ENCODE results near the gene LNP1.
"Not testable (repeated sequence)": the region's sequence is repeated elsewhere in the genome, so short reads cannot be mapped to it uniquely, and the experiment has no call there.

LNP1 gene

GRCh38 chr3:100436951-100437350, 35.6 kb downstream of the LNP1 start:
- no peak overlapping the region for H3K9ac ChIP-seq (ENCODE audit: low read depth, low read length)
- H3K36me3 ChIP-seq (ENCODE audit: insufficient read depth, low read length) = no peaks in the 10 kb centered on the region
- H3K4me1 ChIP-seq (ENCODE audit: insufficient read depth, low read length) = no peaks in the 10 kb centered on the region
- no peaks in the 10 kb centered on the region; the same call in 1 of the 2 replicates for H3K9me3 ChIP-seq (ENCODE audit: control insufficient read depth, insufficient read depth, low read length)

- Histone ChIP-seq H3K36me3 (ENCODE audit: insufficient read depth, low read length) (no peaks in the 10 kb centered on the region), H3K9me3 (ENCODE audit: control insufficient read depth, insufficient read depth, low read length) (no peaks in the 10 kb centered on the region; the same call in 1 of the 2 replicates), H3K9ac (ENCODE audit: low read depth, low read length) (no peak overlapping the region), H3K4me1 (ENCODE audit: insufficient read depth, low read length) (no peaks in the 10 kb centered on the region)
Observed at GRCh38 chr3:100437721-100438622, 36.6 kb downstream of the LNP1 start.

- no peaks in the 10 kb centered on the region for H3K36me3 ChIP-seq (ENCODE audit: insufficient read depth, low read length)
- H3K9ac ChIP-seq (ENCODE audit: low read depth, low read length) = no peak overlapping the region
Observed at GRCh38 chr3:100438623-100438974, 37.3 kb downstream of the LNP1 start.

GRCh38 chr3:100440895-100441294, 39.6 kb downstream of the LNP1 start:
- Histone ChIP-seq H3K9me3 (ENCODE audit: control insufficient read depth, insufficient read depth, low read length) (peaks cover 13% of the 10 kb centered on the region), H3K36me3 (ENCODE audit: insufficient read depth, low read length) (no peaks in the 10 kb centered on the region), H3K9ac (ENCODE audit: low read depth, low read length) (no peak overlapping the region), H3K4me1 (ENCODE audit: insufficient read depth, low read length) (no peaks in the 10 kb centered on the region)

More at GRCh38 chr3:100438623-100438974, 37.3 kb downstream of the LNP1 start:
- Histone ChIP-seq H3K9me3 (ENCODE audit: control insufficient read depth, insufficient read depth, low read length) (no peaks in the 10 kb centered on the region; the same call in 1 of the 2 replicates), H3K4me1 (ENCODE audit: insufficient read depth, low read length) (no peaks in the 10 kb centered on the region)

- no peaks in the 10 kb centered on the region for H3K36me3 ChIP-seq (ENCODE audit: insufficient read depth, low read length)
- H3K9me3 ChIP-seq (ENCODE audit: control insufficient read depth, insufficient read depth, low read length) = peaks cover 13% of the 10 kb centered on the region
- no peak overlapping the region for H3K9ac ChIP-seq (ENCODE audit: low read depth, low read length)
- H3K4me1 ChIP-seq (ENCODE audit: insufficient read depth, low read length) = no peaks in the 10 kb centered on the region
Observed at GRCh38 chr3:100443690-100444089, 42.4 kb downstream of the LNP1 start.

GRCh38 chr3:100447067-100447466, 45.7 kb downstream of the LNP1 start:
- H3K9me3 ChIP-seq (ENCODE audit: control insufficient read depth, insufficient read depth, low read length) = peaks cover 13% of the 10 kb centered on the region
- H3K36me3 ChIP-seq (ENCODE audit: insufficient read depth, low read length); H3K9ac ChIP-seq (ENCODE audit: low read depth, low read length); H3K4me1 ChIP-seq (ENCODE audit: insufficient read depth, low read length): not testable (repeated sequence)

GRCh38 chr3:100448079-100448478, 46.7 kb downstream of the LNP1 start:
- Histone ChIP-seq H3K9me3 (ENCODE audit: control insufficient read depth, insufficient read depth, low read length) (peaks cover 13% of the 10 kb centered on the region), H3K36me3 (ENCODE audit: insufficient read depth, low read length) (no peaks in the 10 kb centered on the region), H3K4me1 (ENCODE audit: insufficient read depth, low read length) (no peaks in the 10 kb centered on the region), H3K9ac (ENCODE audit: low read depth, low read length) (no peak overlapping the region)

- Histone ChIP-seq H3K9ac (ENCODE audit: low read depth, low read length) (no peak overlapping the region; the same call in 1 of the 2 replicates), H3K9me3 (ENCODE audit: control insufficient read depth, insufficient read depth, low read length) (peaks cover 13% of the 10 kb centered on the region), H3K36me3 (ENCODE audit: insufficient read depth, low read length) (no peaks in the 10 kb centered on the region), H3K4me1 (ENCODE audit: insufficient read depth, low read length) (no peaks in the 10 kb centered on the region)
Observed at GRCh38 chr3:100449214-100449613, 47.9 kb downstream of the LNP1 start.

GRCh38 chr3:100454677-100455076, 53.3 kb downstream of the LNP1 start:
- Histone ChIP-seq H3K4me1 (ENCODE audit: insufficient read depth, low read length) (no peaks in the 10 kb centered on the region), H3K36me3 (ENCODE audit: insufficient read depth, low read length) (no peaks in the 10 kb centered on the region), H3K9me3 (ENCODE audit: control insufficient read depth, insufficient read depth, low read length) (0 out of 2 replicates have a peak, but pooled peaks cover 3% of the 10 kb centered on the region), H3K9ac (ENCODE audit: low read depth, low read length) (no peak overlapping the region)

- Histone ChIP-seq H3K36me3 (ENCODE audit: insufficient read depth, low read length) (no peaks in the 10 kb centered on the region), H3K9ac (ENCODE audit: low read depth, low read length) (no peak overlapping the region), H3K9me3 (ENCODE audit: control insufficient read depth, insufficient read depth, low read length) (0 out of 2 replicates have a peak, but pooled peaks cover 3% of the 10 kb centered on the region)
Observed at GRCh38 chr3:100455841-100456550, 54.7 kb downstream of the LNP1 start.

GRCh38 chr3:100456745-100457144, 55.4 kb downstream of the LNP1 start:
- Histone ChIP-seq H3K4me1 (ENCODE audit: insufficient read depth, low read length) (no peaks in the 10 kb centered on the region), H3K36me3 (ENCODE audit: insufficient read depth, low read length) (no peaks in the 10 kb centered on the region), H3K9me3 (ENCODE audit: control insufficient read depth, insufficient read depth, low read length) (0 out of 2 replicates have a peak, but pooled peaks cover 3% of the 10 kb centered on the region), H3K9ac (ENCODE audit: low read depth, low read length) (no peak overlapping the region)

More at GRCh38 chr3:100455841-100456550, 54.7 kb downstream of the LNP1 start:
- H3K4me1 ChIP-seq (ENCODE audit: insufficient read depth, low read length) = no peaks in the 10 kb centered on the region

GRCh38 chr3:100457811-100458210, 56.5 kb downstream of the LNP1 start:
- Histone ChIP-seq H3K4me1 (ENCODE audit: insufficient read depth, low read length) (no peaks in the 10 kb centered on the region), H3K36me3 (ENCODE audit: insufficient read depth, low read length) (no peaks in the 10 kb centered on the region), H3K9ac (ENCODE audit: low read depth, low read length) (no peak overlapping the region), H3K9me3 (ENCODE audit: control insufficient read depth, insufficient read depth, low read length) (0 out of 2 replicates have a peak, but pooled peaks cover 3% of the 10 kb centered on the region)

- Histone ChIP-seq H3K36me3 (ENCODE audit: insufficient read depth, low read length) (no peaks in the 10 kb centered on the region), H3K4me1 (ENCODE audit: insufficient read depth, low read length) (no peaks in the 10 kb centered on the region)
Observed at GRCh38 chr3:100458814-100459213, 57.5 kb downstream of the LNP1 start.

GRCh38 chr3:100463002-100463401, 61.7 kb downstream of the LNP1 start:
- no peaks in the 10 kb centered on the region; the same call in 1 of the 2 replicates for H3K36me3 ChIP-seq (ENCODE audit: insufficient read depth, low read length)
- no peaks in the 10 kb centered on the region for H3K4me1 ChIP-seq (ENCODE audit: insufficient read depth, low read length)
- H3K9me3 ChIP-seq (ENCODE audit: control insufficient read depth, insufficient read depth, low read length) = peaks cover 3% of the 10 kb centered on the region; the same call in 1 of the 2 replicates
- 0 out of 2 replicates have a peak overlapping the region, but pooled peaks have one; percentile 9 for H3K9ac ChIP-seq (ENCODE audit: low read depth, low read length)

More at GRCh38 chr3:100458814-100459213, 57.5 kb downstream of the LNP1 start:
- 0 out of 2 replicates have a peak, but pooled peaks cover 3% of the 10 kb centered on the region for H3K9me3 ChIP-seq (ENCODE audit: control insufficient read depth, insufficient read depth, low read length)
- H3K9ac ChIP-seq (ENCODE audit: low read depth, low read length) = no peak overlapping the region

Data from ES-I3 (cell line).